ENCODE results near the gene TBC1D7.

TBC1D7 gene

GRCh38 chr6:13328076-13328874 lies at the start of gene TBC1D7:
Gene TBC1D7 (minus strand): TSS chr6:13328537. CDS start chr6:13326898, 1,639 bp downstream.
- DNase-seq (ENCODE audit: low read depth) = peak; percentile 92

- no peak for DNase-seq (ENCODE audit: low read depth)
These were observed 48.9 kb upstream of the TBC1D7 start for GRCh38 chr6:13377054-13377758.

GRCh38 chr6:13375360-13375878 lies 47.1 kb upstream of the TBC1D7 start:
- DNase-seq (ENCODE audit: low read depth) = no peak

GRCh38 chr6:13373919-13374318 lies 45.6 kb upstream of the TBC1D7 start:
- DNase-seq (ENCODE audit: low read depth) = no peak

- DNase-seq (ENCODE audit: low read depth) = peak; percentile 16
These were observed 45.1 kb upstream of the TBC1D7 start for GRCh38 chr6:13373488-13373886.

- no peak for DNase-seq (ENCODE audit: low read depth)
These were observed 44.6 kb upstream of the TBC1D7 start for GRCh38 chr6:13372688-13373487.

GRCh38 chr6:13372076-13372475 lies 43.7 kb upstream of the TBC1D7 start:
- no peak for DNase-seq (ENCODE audit: low read depth)

GRCh38 chr6:13371421-13372072 lies 43.2 kb upstream of the TBC1D7 start:
- DNase-seq (ENCODE audit: low read depth) = no peak

GRCh38 chr6:13370623-13371022 lies 42.3 kb upstream of the TBC1D7 start:
- DNase-seq (ENCODE audit: low read depth) = no peak

GRCh38 chr6:13369591-13369990 lies 41.3 kb upstream of the TBC1D7 start:
- DNase-seq (ENCODE audit: low read depth) = no peak

GRCh38 chr6:13368731-13369115 lies 40.4 kb upstream of the TBC1D7 start:
- no peak for DNase-seq (ENCODE audit: low read depth)

- DNase-seq (ENCODE audit: low read depth) = no peak
These were observed 39.9 kb upstream of the TBC1D7 start for GRCh38 chr6:13368079-13368730.

- no peak for DNase-seq (ENCODE audit: low read depth)
These were observed 39.1 kb upstream of the TBC1D7 start for GRCh38 chr6:13367396-13367795.

- no peak for DNase-seq (ENCODE audit: low read depth)
These were observed 37.0 kb upstream of the TBC1D7 start for GRCh38 chr6:13365320-13365719.

- DNase-seq (ENCODE audit: low read depth) = no peak
These were observed 36.5 kb upstream of the TBC1D7 start for GRCh38 chr6:13364842-13365241.

GRCh38 chr6:13362412-13362811 lies 34.1 kb upstream of the TBC1D7 start:
- peak; percentile 38 for DNase-seq (ENCODE audit: low read depth)

GRCh38 chr6:13360671-13361540 lies 32.6 kb upstream of the TBC1D7 start:
- no peak for DNase-seq (ENCODE audit: low read depth)

- DNase-seq (ENCODE audit: low read depth) = no peak
These were observed 30.9 kb upstream of the TBC1D7 start for GRCh38 chr6:13359287-13359686.

GRCh38 chr6:13358511-13358910 lies 30.2 kb upstream of the TBC1D7 start:
- no peak for DNase-seq (ENCODE audit: low read depth)

- DNase-seq (ENCODE audit: low read depth) = peak; percentile 19
These were observed 29.3 kb upstream of the TBC1D7 start for GRCh38 chr6:13357551-13358075.
